Thyroid gland (tissue), 4 donors: ENCODE data around the gene ZBTB42. TPM values are rescaled to one million over a fixed set of nuclear protein-coding genes. Genes with fewer than 3 reads are reported as not detected.

ENCODE experiments used
- DNase-seq, 2 donors: peaks; one replicate each; pipeline ENCODE4 v3.0.0-alpha.2; 2019
- H3K27ac ChIP-seq, 3 donors: fragments of 200-600 bp; sonication (generic); 1 replicate in 2 of 3; 2 replicates in 1 of 3; pipeline ENCODE4 v1.5.1; 2016 to 2019; ENCODE audit warnings: mild to moderate bottlenecking in 1 of 3, moderate library complexity in 1 of 3
- H3K27me3 ChIP-seq: fragments of 200-600 bp; sonication (generic); one replicate; pipeline ENCODE4 v1.5.1; 2019
- H3K36me3 ChIP-seq, 2 donors: fragments of 200-600 bp; sonication (generic); one replicate each; pipeline ENCODE4 v1.5.1; 2016 to 2019
- H3K4me1 ChIP-seq, 2 donors: fragments of 200-600 bp; sonication (generic); one replicate each; pipeline ENCODE4 v1.5.1; 2017 to 2019
- H3K4me3 ChIP-seq, 3 donors: fragments of 200-600 bp; sonication (generic); replicated peaks in 1 of 3; 1 replicate in 2 of 3; 2 replicates in 1 of 3; pipeline ENCODE4 v1.5.1; 2016; ENCODE audit warnings: mild to moderate bottlenecking in 1 of 3
- H3K9me3 ChIP-seq: fragments of 200-600 bp; sonication (generic); one replicate; pipeline ENCODE4 v1.5.1; 2017
- CTCF ChIP-seq, 6 experiments: fragments of 200-600 bp in 3 of 6; fragments of 450-650 bp in 3 of 6; sonication (generic) in 3 of 6; IDR thresholded peaks; one replicate each; pipeline ENCODE4 v1.5.1; 2016 to 2019; ENCODE audit warnings: antibody characterized with exemption in 6 of 6, mild to moderate bottlenecking in 2 of 6, inconsistent platforms in 1 of 6, moderate library complexity in 1 of 6
- POLR2A ChIP-seq, 2 donors: fragments of 450-650 bp; IDR thresholded peaks; one replicate each; pipeline ENCODE4 v1.6.1; 2017; ENCODE audit warnings: antibody characterized with exemption in 2 of 2, mild to moderate bottlenecking in 2 of 2, moderate library complexity in 1 of 2
- WGBS, 2 donors: methylation state at CpG; one replicate each; pipeline ENCODE4 v1.1.5; 2017; 5-methylcytosine and 5-hydroxymethylcytosine counted together
- intact Hi-C: fragments of 100-400 bp; cut with DNase I; formaldehyde crosslinking; loops from one replicate; pipeline ENCODE4 v1.15.1; 2023
- total RNA-seq, 4 donors: library from RNA; depleted of rRNA; stranded (reverse); fragments of >200 nt; gene quantifications; one replicate each; pipeline ENCODE4 v1.2.3, GENCODE V29; 2016

Gene ZBTB42
- total RNA-seq, 4 donors from 2014 or later: 12.9 to 29.4 (median 16.8) TPM

- intact Hi-C loops: no loop called here
- TF ChIP-seq POLR2A (IDR thresholded peaks at IDR 0.05) (no peak), CTCF (IDR thresholded peaks at IDR 0.05) (no peak)
- Histone ChIP-seq H3K27me3 (no peaks in the 10 kb centered on the region), H3K4me3 (no peak overlapping the region), H3K9me3 (no peaks in the 10 kb centered on the region), H3K4me1 (no peaks in the 10 kb centered on the region), H3K27ac (no peak overlapping the region), H3K36me3 (no peaks in the 10 kb centered on the region)
- DNase-seq: no peak
- WGBS, 2 donors: 47 to 56% methylated on average over 8 of the region's 8 CpGs
Observed at GRCh38 chr14:104852280-104852663, 51.4 kb downstream of the ZBTB42 start.

Other genes with a start within 250 kb of the ZBTB42 start
- gene C14orf180, start 221.3 kb upstream of the ZBTB42 start, total RNA-seq: 1 to 10 TPM in 1 of 4 donors, under 1 TPM in 3; 0.13 to 1.5 (median 0.53) TPM
- 1 to 10 TPM in 1 of 4 donors, not detected in 3; 3.1 TPM for gene TMEM179, start 196.3 kb upstream of the ZBTB42 start, total RNA-seq
- 10 to 100 TPM; 35.1 to 54.7 (median 42.5) TPM for gene INF2, start 111.5 kb upstream of the ZBTB42 start, total RNA-seq
- 10 to 100 TPM; 13.6 to 26.2 (median 18.9) TPM for gene ADSS1, start 76.9 kb upstream of the ZBTB42 start, total RNA-seq
- 100 to 1,000 TPM; 137 to 388 (median 239) TPM for gene SIVA1, start 48.0 kb upstream of the ZBTB42 start, total RNA-seq
- 100 to 1,000 TPM in 3 of 4 donors, 10 to 100 TPM in 1; 99.8 to 179 (median 152) TPM for gene AKT1, start 5.4 kb upstream of the ZBTB42 start, total RNA-seq
- gene CEP170B, start 64.2 kb downstream of the ZBTB42 start, total RNA-seq: 10 to 100 TPM; 18.3 to 46.2 (median 27.4) TPM
- under 1 TPM in 2 of 4 donors, not detected in 2; 0.13 to 0.33 TPM for gene PLD4, start 123.8 kb downstream of the ZBTB42 start, total RNA-seq
- 10 to 100 TPM in 1 of 4 donors, 1 to 10 TPM in 3; 3.7 to 12.5 (median 6.9) TPM for gene AHNAK2, start 177.3 kb downstream of the ZBTB42 start, total RNA-seq
- gene CLBA1, start 184.7 kb downstream of the ZBTB42 start, total RNA-seq: 10 to 100 TPM; 16.8 to 31.6 (median 20.9) TPM
- gene CDCA4, start 220.0 kb downstream of the ZBTB42 start, total RNA-seq: 1 to 10 TPM; 5.8 to 8.1 (median 7.3) TPM